MM.1S (cell line): ENCODE results near the gene ANO2.
"Not testable (repeated sequence)": the region's sequence is repeated elsewhere in the genome, so short reads cannot be mapped to it uniquely, and the experiment has no call there.

Source experiments
- DNase-seq: peaks from one replicate; pipeline ENCODE4 v3.0.0-alpha.2; 2015
- H2AFZ ChIP-seq: fragments of 300-600 bp; sonication (generic); 2 replicates; pipeline ENCODE4 v1.6.0; 2016; ENCODE audit warnings: antibody characterized with exemption, low read length
- H3F3A ChIP-seq: fragments of 300-600 bp; sonication (generic); 2 replicates; pipeline ENCODE4 v1.6.1; 2016; ENCODE audit warnings: mild to moderate bottlenecking, antibody characterized with exemption, low read length, moderate library complexity, mixed read lengths; ENCODE audit not compliant: insufficient read depth
- H3K27ac ChIP-seq: fragments of 300-600 bp; sonication (generic); 2 replicates; pipeline ENCODE4 v1.5.1; 2016; ENCODE audit warnings: mild to moderate bottlenecking, low read length
- H3K27me3 ChIP-seq: fragments of 300-600 bp; sonication (generic); replicated peaks from 2 replicates; pipeline ENCODE4 v1.6.0; 2016; ENCODE audit warnings: low read length; ENCODE audit not compliant: insufficient read depth
- H3K36me3 ChIP-seq: fragments of 300-600 bp; sonication (generic); replicated peaks from 2 replicates; pipeline ENCODE4 v1.6.1; 2016; ENCODE audit warnings: mild to moderate bottlenecking, low read length, mixed read lengths; ENCODE audit not compliant: insufficient read depth
- H3K4me1 ChIP-seq: fragments of 300-600 bp; sonication (generic); 2 replicates; pipeline ENCODE4 v1.6.1; 2016; ENCODE audit warnings: low read length, mixed read lengths
- H3K4me2 ChIP-seq: fragments of 300-600 bp; sonication (generic); 2 replicates; pipeline ENCODE4 v1.6.0; 2016; ENCODE audit warnings: low read depth, low read length
- H3K4me3 ChIP-seq: fragments of 300-600 bp; sonication (generic); 2 replicates; pipeline ENCODE4 v1.5.1; 2016; ENCODE audit warnings: low read length, mixed read lengths
- H3K79me2 ChIP-seq: fragments of 300-600 bp; sonication (generic); 2 replicates; pipeline ENCODE4 v1.6.1; 2016; ENCODE audit warnings: mixed run types, low read length, mixed read lengths
- H3K9ac ChIP-seq: fragments of 300-600 bp; sonication (generic); 2 replicates; pipeline ENCODE4 v1.6.1; 2016; ENCODE audit warnings: low read length, mixed read lengths
- H3K9me2 ChIP-seq: fragments of 300-600 bp; sonication (generic); replicated peaks from 2 replicates; pipeline ENCODE4 v1.6.1; 2016; ENCODE audit warnings: mild to moderate bottlenecking, low read length, mixed read lengths; ENCODE audit not compliant: insufficient read depth
- H3K9me3 ChIP-seq: fragments of 300-600 bp; sonication (generic); replicated peaks from 2 replicates; pipeline ENCODE4 v1.6.1; 2016; ENCODE audit warnings: mild to moderate bottlenecking, low read length, mixed read lengths; ENCODE audit not compliant: insufficient read depth
- H4K20me1 ChIP-seq: fragments of 300-600 bp; sonication (generic); 2 replicates; pipeline ENCODE4 v1.6.1; 2016; ENCODE audit warnings: mild to moderate bottlenecking, low read length, moderate library complexity, mixed read lengths; ENCODE audit not compliant: insufficient read depth
- EZH2 ChIP-seq: fragments of 300-600 bp; sonication (generic); optimal IDR thresholded peaks from 2 replicates; pipeline ENCODE3; 2017; ENCODE audit warnings: low read depth, mild to moderate bottlenecking, antibody characterized with exemption, low read length, mixed read lengths
- EZH2phosphoT487 ChIP-seq: fragments of 300-600 bp; sonication (generic); IDR thresholded peaks from 2 replicates; pipeline ENCODE4 v1.6.1; 2018; ENCODE audit warnings: antibody characterized with exemption, low read length
- TF ChIP-seq, protein P1 (sequence below): fragments of 300-600 bp; sonication (generic); IDR thresholded peaks from 2 replicates; pipeline ENCODE4 v1.5.1; 2016; ENCODE audit warnings: antibody characterized with exemption, low read length, mixed read lengths

ANO2 gene

DNA sequence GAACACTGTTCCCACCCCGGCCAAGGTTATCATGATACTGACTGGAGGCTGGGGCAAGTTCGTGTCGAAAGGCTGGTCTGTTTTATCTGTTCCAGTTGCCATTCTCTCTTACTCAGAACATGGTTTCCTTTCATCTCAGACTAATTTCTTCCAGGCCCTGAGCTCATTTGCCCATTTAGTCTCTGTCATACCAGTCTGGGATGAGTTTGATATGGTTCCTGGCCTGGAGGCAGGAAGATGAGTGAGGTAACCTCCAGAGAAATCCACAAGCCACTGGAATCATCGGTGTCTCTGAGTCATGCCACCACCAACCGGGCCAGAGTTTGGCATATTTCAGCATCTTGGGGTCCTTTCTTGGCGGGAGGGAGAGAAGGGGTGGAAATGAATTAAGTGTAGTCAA is 398.4 kb downstream of the ANO2 start:
- TF ChIP-seq, protein P1, sequence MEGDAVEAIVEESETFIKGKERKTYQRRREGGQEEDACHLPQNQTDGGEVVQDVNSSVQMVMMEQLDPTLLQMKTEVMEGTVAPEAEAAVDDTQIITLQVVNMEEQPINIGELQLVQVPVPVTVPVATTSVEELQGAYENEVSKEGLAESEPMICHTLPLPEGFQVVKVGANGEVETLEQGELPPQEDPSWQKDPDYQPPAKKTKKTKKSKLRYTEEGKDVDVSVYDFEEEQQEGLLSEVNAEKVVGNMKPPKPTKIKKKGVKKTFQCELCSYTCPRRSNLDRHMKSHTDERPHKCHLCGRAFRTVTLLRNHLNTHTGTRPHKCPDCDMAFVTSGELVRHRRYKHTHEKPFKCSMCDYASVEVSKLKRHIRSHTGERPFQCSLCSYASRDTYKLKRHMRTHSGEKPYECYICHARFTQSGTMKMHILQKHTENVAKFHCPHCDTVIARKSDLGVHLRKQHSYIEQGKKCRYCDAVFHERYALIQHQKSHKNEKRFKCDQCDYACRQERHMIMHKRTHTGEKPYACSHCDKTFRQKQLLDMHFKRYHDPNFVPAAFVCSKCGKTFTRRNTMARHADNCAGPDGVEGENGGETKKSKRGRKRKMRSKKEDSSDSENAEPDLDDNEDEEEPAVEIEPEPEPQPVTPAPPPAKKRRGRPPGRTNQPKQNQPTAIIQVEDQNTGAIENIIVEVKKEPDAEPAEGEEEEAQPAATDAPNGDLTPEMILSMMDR = no peak
- no peak for TF ChIP-seq EZH2
- Histone ChIP-seq H3K4me1 (no peaks in the 10 kb centered on the region), H4K20me1 (no peaks in the 10 kb centered on the region), H3K36me3 (no peaks in the 10 kb centered on the region), H3K4me3 (no peak overlapping the region), H3K27me3 (no peaks in the 10 kb centered on the region), H3K9me2 (no peaks in the 10 kb centered on the region), H3K27ac (no peak overlapping the region), H3K9ac (no peak overlapping the region), H2AFZ (no peak overlapping the region), H3K79me2 (no peaks in the 10 kb centered on the region), H3K9me3 (no peaks in the 10 kb centered on the region), H3K4me2 (no peak overlapping the region), H3F3A (no peaks in the 10 kb centered on the region)
- no peak for DNase-seq

- no peak for DNase-seq
- no peaks in the 10 kb centered on the region for H3F3A ChIP-seq
- TF ChIP-seq EZH2 (no peak), EZH2phosphoT487 (no peak)
- TF ChIP-seq, protein P1 = no peak
- H3K9ac ChIP-seq = no peak overlapping the region
- H3K36me3 ChIP-seq = no peaks in the 10 kb centered on the region
- H3K27ac ChIP-seq = no peak overlapping the region
- H3K9me2 ChIP-seq = no peaks in the 10 kb centered on the region
- no peak overlapping the region for H2AFZ ChIP-seq
- no peaks in the 10 kb centered on the region for H4K20me1 ChIP-seq
- no peaks in the 10 kb centered on the region for H3K9me3 ChIP-seq
- H3K4me1 ChIP-seq = no peaks in the 10 kb centered on the region
- H3K4me2 ChIP-seq = no peak overlapping the region
- no peaks in the 10 kb centered on the region for H3K27me3 ChIP-seq
- no peak overlapping the region for H3K4me3 ChIP-seq
- H3K79me2 ChIP-seq = no peaks in the 10 kb centered on the region
Measured at GRCh38 chr12:5537771-5538170, 407.3 kb downstream of the ANO2 start.

GRCh38 chr12:5537026-5537615 is 407.9 kb downstream of the ANO2 start:
- H3K27me3 ChIP-seq, H3K4me2 ChIP-seq, H3K27ac ChIP-seq: not testable (repeated sequence)

DNA sequence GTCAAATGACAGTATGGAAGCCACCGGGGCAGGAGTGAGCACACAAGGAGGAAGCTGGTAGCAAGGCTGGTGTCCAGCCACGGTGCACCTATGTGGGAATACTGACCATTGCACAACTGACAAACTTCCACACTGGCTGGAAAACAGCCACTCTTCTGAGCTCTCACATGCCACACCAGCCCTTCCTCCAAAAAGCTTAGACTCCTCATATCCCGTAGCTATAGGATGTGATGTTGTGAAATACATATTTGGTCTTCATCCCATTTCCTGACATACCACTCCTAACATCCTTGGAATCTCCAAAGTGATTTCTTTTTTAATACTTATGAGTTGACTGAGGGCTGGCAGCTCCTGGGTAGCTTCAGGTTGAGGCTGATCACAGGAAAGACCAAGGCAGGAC is 409.5 kb downstream of the ANO2 start:
- no peaks in the 10 kb centered on the region for H3K9me3 ChIP-seq
- no peak overlapping the region for H3K27ac ChIP-seq
- no peaks in the 10 kb centered on the region for H4K20me1 ChIP-seq
- no peaks in the 10 kb centered on the region for H3K9me2 ChIP-seq
- TF ChIP-seq EZH2phosphoT487 (no peak), EZH2 (no peak)
- TF ChIP-seq, protein P1 = no peak
- H3K4me1 ChIP-seq = no peaks in the 10 kb centered on the region
- no peak overlapping the region for H3K9ac ChIP-seq
- H2AFZ ChIP-seq = no peak overlapping the region
- no peaks in the 10 kb centered on the region for H3F3A ChIP-seq
- H3K4me3 ChIP-seq = no peak overlapping the region
- H3K27me3 ChIP-seq = no peaks in the 10 kb centered on the region
- no peak for DNase-seq
- no peaks in the 10 kb centered on the region for H3K79me2 ChIP-seq
- no peaks in the 10 kb centered on the region for H3K36me3 ChIP-seq
- H3K4me2 ChIP-seq = no peak overlapping the region

More at GRCh38 chr12:5537026-5537615, 407.9 kb downstream of the ANO2 start:
- H3K79me2 ChIP-seq, H3K4me3 ChIP-seq, H3K9me3 ChIP-seq, H3K9ac ChIP-seq, H3F3A ChIP-seq, H3K4me1 ChIP-seq, H2AFZ ChIP-seq, H4K20me1 ChIP-seq, DNase-seq, H3K9me2 ChIP-seq, H3K36me3 ChIP-seq: not testable (repeated sequence)
